Measurements from ENCODE around the gene WDR90.

GRCh38 chr16:714079-714478 lies 64.9 kb downstream of the WDR90 start:
- TF ChIP-seq TCF12 (IDR thresholded peaks at IDR 0.05; ENCODE audit: low read depth, low read length) (no peak), CTCF (IDR thresholded peaks at IDR 0.05 in 2 of 3, conservative IDR thresholded peaks at IDR 0.05 in 1 of 3; ENCODE audit: control insufficient read depth in 2 of 3, extremely low read depth in 1 of 3, insufficient read depth in 1 of 3, low read depth in 3 of 3, low read length in 3 of 3) (no peak), NBN (IDR thresholded peaks at IDR 0.05) (no peak), POLR2AphosphoS5 (IDR thresholded peaks at IDR 0.05; ENCODE audit: low read length) (no peak), HSF1 (IDR thresholded peaks at IDR 0.05; ENCODE audit: low read depth, low read length) (no peak), SP1 (IDR thresholded peaks at IDR 0.05; ENCODE audit: low read depth, low read length) (no peak), POLR2AphosphoS2 (IDR thresholded peaks at IDR 0.05; ENCODE audit: low read depth, low read length) (no peak), USF2 (IDR thresholded peaks at IDR 0.05; ENCODE audit: borderline replicate concordance, low read depth, low read length) (no peak)
